Naive B cell (primary cell): Measurements from ENCODE around the gene C3AR1. TPM values are rescaled to one million over a fixed set of nuclear protein-coding genes. Genes with fewer than 3 reads are reported as not detected.
A peak's percentile ranks its signal among the peaks of the same experiment; 100 is the strongest.

ENCODE experiments used
- ATAC-seq, 2 donors: fragments of 150-1000 bp; cut with Tn5 transposase; 2 replicates each; pipeline ENCODE4 v1.10.0; 2021; ENCODE audit warnings: low read depth in 2 of 2, mild to moderate bottlenecking in 2 of 2, moderate library complexity in 2 of 2
- DNase-seq: peaks from one replicate; pipeline ENCODE4 v3.0.0; 2022
- H3K27ac Mint-ChIP-seq, 6 donors: one replicate each; pipeline ENCODE4 v1.8.0; 2020 to 2022; ENCODE audit warnings: mild to moderate bottlenecking in 6 of 6, mixed read lengths in 6 of 6, moderate library complexity in 5 of 6, inconsistent platforms in 2 of 6
- H3K27me3 Mint-ChIP-seq, 3 donors: one replicate each; pipeline ENCODE4 v1.8.0; 2021 to 2022; ENCODE audit warnings: mixed read lengths in 3 of 3, mild to moderate bottlenecking in 1 of 3
- H3K36me3 Mint-ChIP-seq, 2 donors: one replicate each; pipeline ENCODE4 v1.8.0; 2020 to 2022; ENCODE audit warnings: mixed read lengths in 2 of 2, inconsistent platforms in 1 of 2, mild to moderate bottlenecking in 1 of 2
- H3K4me1 Mint-ChIP-seq, 3 donors: one replicate each; pipeline ENCODE4 v1.8.0; 2020 to 2022; ENCODE audit warnings: mixed read lengths in 3 of 3, inconsistent platforms in 1 of 3, mild to moderate bottlenecking in 1 of 3, moderate library complexity in 1 of 3
- H3K4me3 Mint-ChIP-seq, 8 donors: one replicate each; pipeline ENCODE4 v1.8.0; 2020 to 2022; ENCODE audit warnings: mild to moderate bottlenecking in 8 of 8, mixed read lengths in 8 of 8, moderate library complexity in 8 of 8, inconsistent platforms in 2 of 8
- H3K9me3 Mint-ChIP-seq, 7 donors: one replicate each; pipeline ENCODE4 v1.8.0; 2020 to 2022; ENCODE audit warnings: mixed read lengths in 7 of 7, mild to moderate bottlenecking in 5 of 7, inconsistent platforms in 2 of 7, moderate library complexity in 1 of 7
- polyA plus RNA-seq, 6 donors: library from polyadenylated mRNA; unstranded; fragments of 300-500 nt; fragmentation: Illumina TruSeq; gene quantifications; one replicate each; pipeline ENCODE4 v1.2.3, GENCODE V29; 2021; ENCODE audit warnings: low read depth in 6 of 6

C3AR1 gene
- polyA plus RNA-seq, 6 donors from 2014 or later = 0.23 to 0.43 TPM; not detected in 4

DNA sequence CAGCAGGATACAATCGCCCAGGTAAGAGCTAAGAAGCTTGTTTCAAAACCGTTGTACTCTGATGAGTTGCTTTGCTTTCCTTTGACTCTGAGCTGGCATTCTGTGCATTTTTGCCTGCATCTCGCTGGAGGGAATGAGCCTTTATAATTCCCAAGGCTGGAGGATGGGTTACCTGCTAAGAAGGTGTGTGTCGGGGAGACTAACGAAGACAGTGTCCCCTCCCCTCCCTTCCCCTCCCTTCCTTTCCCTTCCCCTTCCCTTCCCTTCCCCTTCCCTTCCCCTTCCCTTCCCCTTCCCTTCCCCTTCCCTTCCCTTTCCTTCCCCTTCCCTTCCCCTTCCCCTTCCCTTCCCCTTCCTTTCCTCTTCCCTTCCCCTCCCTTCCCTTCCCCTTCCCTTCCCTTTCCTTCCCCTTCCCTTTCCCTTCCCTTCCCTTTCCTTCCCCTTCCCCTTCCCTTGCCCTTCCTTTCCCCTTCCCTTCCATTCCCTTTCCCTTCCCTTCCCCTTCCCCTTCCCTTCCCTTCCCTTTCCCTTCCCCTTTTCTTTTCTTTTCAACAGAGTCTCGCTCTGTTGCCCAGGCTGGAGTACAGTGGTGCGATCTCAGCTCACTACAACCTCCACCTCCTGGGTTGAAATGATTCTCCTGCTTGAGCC is 15.4 kb downstream of the C3AR1 start:
- no peaks in the 10 kb centered on the region for H3K27me3 Mint-ChIP-seq
- no peak for DNase-seq
- ATAC-seq = no peak
- peak overlapping the region in 5 of 6 donors; percentile 55 to 97 (median 63) for H3K27ac Mint-ChIP-seq
- peaks cover 46 to 58% of the 10 kb centered on the region in 2 donors for H3K36me3 Mint-ChIP-seq
- H3K4me3 Mint-ChIP-seq = no peak overlapping the region
- H3K9me3 Mint-ChIP-seq = no peaks in the 10 kb centered on the region
- H3K4me1 Mint-ChIP-seq = peaks cover 20 to 25% (median 22%) of the 10 kb centered on the region in 3 donors

DNA sequence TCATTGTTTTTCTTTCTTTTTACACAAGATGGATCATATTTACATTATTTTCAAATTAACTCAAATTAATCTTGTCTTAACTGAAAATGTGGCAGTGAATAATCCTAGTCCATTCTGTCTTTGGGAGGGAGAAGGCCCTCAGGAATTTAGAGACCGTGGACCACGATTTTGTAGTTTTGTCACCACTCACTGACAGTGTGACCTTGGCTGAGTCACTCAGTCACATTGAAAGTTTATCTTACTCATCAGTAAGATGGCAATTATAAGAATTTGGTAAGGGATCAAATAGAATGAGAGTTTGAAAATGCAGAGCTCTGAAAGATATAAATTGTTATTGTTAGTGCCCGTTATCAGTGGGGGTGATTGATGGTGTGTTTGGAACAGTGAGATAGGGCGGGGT is 17.3 kb downstream of the C3AR1 start:
- no peak for ATAC-seq
- Mint-ChIP-seq H3K4me1 (peaks cover 20 to 27% (median 22%) of the 10 kb centered on the region in 3 donors), H3K9me3 (no peaks in the 10 kb centered on the region), H3K4me3 (no peak overlapping the region), H3K27ac (peak overlapping the region in 2 of 6 donors; percentile 34 to 47), H3K27me3 (no peaks in the 10 kb centered on the region), H3K36me3 (peaks cover 38 to 55% of the 10 kb centered on the region in 2 donors)
- no peak for DNase-seq

DNA sequence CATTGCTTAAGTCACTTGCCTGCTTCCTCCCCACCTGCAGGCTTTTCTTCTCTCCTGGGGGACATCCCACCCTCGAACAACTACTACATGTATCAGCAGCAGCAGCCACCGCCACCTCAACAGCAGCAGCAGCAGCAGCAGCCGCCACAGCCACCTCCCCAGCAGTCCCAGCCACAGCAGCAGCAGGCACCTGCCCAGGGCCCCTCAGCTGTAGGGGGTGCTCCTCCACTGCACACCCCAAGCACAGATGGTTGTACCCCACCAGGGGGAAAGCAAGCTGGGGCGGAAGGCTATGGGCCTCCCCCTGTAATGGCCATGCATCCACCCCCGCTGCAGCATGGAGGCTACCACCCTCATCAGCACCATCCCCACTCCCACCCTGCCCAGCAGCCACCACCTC is 18.3 kb downstream of the C3AR1 start:
- Mint-ChIP-seq H3K4me3 (no peak overlapping the region), H3K36me3 (peaks cover 41 to 56% of the 10 kb centered on the region in 2 donors), H3K27ac (peak overlapping the region in 1 of 6 donors; percentile 83), H3K27me3 (no peaks in the 10 kb centered on the region), H3K9me3 (no peaks in the 10 kb centered on the region), H3K4me1 (peaks cover 20 to 33% (median 23%) of the 10 kb centered on the region in 3 donors)
- DNase-seq (no peak), ATAC-seq (no peak)

DNA sequence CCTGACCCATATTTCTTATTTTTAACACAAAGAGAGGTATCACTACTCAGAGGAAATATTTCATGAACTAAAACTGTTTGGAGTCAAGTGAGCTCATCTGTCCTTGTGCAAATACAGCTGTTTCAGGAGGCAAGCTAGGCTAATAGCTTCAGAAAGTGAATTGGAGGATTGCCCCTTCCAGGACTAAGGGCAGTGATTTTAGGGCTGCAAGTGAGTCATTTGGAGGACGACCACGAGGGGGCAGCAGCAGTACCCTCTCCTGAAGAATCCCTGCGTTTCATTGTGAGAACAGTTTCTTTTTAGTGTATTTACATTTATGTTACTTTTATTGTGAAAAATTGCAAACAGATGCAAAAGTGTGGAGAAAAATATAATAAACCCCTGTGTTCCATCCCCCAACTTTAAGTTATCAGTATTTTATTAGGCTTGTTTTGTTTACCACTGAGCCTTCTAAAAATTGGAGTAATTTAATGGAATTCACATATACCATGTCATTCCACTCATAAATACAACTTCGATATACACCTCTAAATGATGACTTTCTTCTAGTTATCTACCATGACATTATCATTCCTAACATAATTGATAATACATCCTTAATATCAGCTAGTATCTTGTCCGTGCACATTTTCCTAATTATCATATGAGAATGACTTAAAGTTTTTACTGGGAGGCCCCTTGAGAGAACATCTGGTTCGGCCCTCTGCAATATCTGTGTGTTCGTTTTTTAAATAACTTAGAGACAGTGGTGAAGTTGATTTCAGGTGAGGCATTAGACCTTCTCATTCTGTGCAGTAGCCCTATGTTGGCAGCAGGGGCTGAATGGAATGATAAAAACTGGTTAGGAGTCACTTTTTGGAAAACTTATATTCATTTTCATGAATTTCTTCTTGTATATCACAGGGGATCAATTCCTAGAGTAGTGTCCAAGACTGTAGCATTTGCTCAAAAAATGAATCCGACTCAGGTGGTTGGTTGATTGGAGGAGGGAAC is 19.9 kb downstream of the C3AR1 start:
- Mint-ChIP-seq H3K36me3 (peaks cover 36 to 50% of the 10 kb centered on the region in 2 donors), H3K27ac (peak overlapping the region in 1 of 6 donors; percentile 33)

DNA sequence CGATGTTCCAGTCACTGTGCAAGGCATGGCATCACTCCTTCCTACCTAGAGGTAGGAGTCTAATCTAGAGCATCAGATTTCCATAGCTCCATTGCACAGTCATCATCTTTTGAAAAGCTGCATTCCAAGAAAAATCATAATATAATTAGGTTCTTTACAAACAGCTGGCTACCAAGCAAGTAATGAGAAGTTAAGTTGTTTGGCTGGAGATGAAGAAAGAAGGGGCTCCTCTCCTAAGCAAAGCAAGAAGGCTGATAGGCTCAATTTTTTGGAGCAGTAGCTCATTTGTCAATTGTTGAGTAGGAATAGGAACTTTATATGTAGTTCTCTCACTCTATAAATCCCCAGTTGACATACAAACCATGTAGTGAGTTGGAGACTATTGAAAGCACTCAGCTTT is 25.4 kb downstream of the C3AR1 start:
- Mint-ChIP-seq H3K4me3 (peak overlapping the region in 1 of 8 donors; percentile 47), H3K36me3 (peaks cover 17 to 21% of the 10 kb centered on the region in 2 donors), H3K9me3 (no peaks in the 10 kb centered on the region), H3K27me3 (no peaks in the 10 kb centered on the region), H3K4me1 (peaks cover 35 to 50% (median 42%) of the 10 kb centered on the region in 3 donors), H3K27ac (no peak overlapping the region)
- DNase-seq = no peak
- ATAC-seq = no peak

More for the DNA sequence above, 19.9 kb downstream of the C3AR1 start:
- H3K4me1 Mint-ChIP-seq = peaks cover 17 to 32% (median 24%) of the 10 kb centered on the region in 3 donors
- no peaks in the 10 kb centered on the region for H3K9me3 Mint-ChIP-seq
- ATAC-seq (peak; percentile 65 to 75), DNase-seq (peak; percentile 68)
- no peak overlapping the region for H3K4me3 Mint-ChIP-seq
- H3K27me3 Mint-ChIP-seq = no peaks in the 10 kb centered on the region

DNA sequence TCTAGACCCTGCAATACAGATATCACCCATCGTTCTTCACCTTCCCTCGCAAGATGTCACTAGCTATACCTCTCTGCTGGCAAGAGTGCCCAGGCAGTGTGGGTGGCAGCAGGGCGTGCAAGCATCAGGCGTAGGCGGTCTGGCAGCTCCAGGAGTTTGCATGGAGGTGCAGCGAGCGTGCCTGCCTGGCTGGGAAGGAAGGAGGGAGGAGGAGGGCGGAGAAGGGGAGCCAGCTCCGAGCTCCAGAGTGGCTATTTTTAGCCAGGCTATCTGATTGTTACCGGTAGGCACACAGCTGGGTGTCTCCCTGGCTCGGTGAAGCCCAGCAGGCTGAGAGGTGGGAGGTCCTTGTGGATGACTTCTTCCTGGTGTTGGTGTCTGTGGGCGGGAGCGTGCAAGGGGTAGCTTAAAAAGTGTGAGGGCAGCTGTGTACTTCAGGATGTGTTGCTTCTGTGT is 27.5 kb downstream of the C3AR1 start:
- Mint-ChIP-seq H3K9me3 (no peaks in the 10 kb centered on the region), H3K27ac (peak overlapping the region in 2 of 6 donors; percentile 1 to 49), H3K36me3 (peaks cover 6 to 11% of the 10 kb centered on the region in 2 donors), H3K27me3 (no peaks in the 10 kb centered on the region), H3K4me1 (peaks cover 55 to 68% (median 63%) of the 10 kb centered on the region in 3 donors), H3K4me3 (peak overlapping the region in 7 of 8 donors; percentile 22 to 85 (median 58))
- DNase-seq (no peak), ATAC-seq (peak; percentile 14 to 20)

DNA sequence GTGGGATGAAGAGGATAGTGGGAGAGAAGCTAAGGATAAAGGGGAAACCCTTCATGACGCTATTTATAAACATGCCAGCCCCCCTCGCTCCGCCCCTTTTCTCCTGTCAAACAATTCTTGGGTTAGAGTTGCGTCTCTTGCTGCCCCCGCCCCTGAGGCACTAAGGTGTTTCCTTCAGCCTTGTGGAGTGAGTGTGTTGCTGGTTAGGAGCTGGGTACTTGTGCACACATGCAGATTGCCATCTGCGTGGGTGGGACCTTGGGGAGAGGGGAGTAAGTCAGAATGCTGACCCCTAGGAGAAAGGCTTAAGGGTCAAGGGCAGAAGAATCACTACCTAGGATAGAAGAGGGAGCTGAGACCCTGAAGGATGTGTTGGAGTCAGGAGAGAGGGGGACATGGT is 28.2 kb downstream of the C3AR1 start:
- Mint-ChIP-seq H3K4me1 (peaks cover 61 to 71% (median 71%) of the 10 kb centered on the region in 3 donors), H3K27ac (peak overlapping the region; percentile 22 to 87 (median 80)), H3K4me3 (peak overlapping the region in 4 of 8 donors; percentile 22 to 87 (median 65)), H3K36me3 (peaks cover 0 to 5% of the 10 kb centered on the region in 2 donors), H3K27me3 (no peaks in the 10 kb centered on the region), H3K9me3 (no peaks in the 10 kb centered on the region)
- no peak for DNase-seq
- ATAC-seq = no peak

DNA sequence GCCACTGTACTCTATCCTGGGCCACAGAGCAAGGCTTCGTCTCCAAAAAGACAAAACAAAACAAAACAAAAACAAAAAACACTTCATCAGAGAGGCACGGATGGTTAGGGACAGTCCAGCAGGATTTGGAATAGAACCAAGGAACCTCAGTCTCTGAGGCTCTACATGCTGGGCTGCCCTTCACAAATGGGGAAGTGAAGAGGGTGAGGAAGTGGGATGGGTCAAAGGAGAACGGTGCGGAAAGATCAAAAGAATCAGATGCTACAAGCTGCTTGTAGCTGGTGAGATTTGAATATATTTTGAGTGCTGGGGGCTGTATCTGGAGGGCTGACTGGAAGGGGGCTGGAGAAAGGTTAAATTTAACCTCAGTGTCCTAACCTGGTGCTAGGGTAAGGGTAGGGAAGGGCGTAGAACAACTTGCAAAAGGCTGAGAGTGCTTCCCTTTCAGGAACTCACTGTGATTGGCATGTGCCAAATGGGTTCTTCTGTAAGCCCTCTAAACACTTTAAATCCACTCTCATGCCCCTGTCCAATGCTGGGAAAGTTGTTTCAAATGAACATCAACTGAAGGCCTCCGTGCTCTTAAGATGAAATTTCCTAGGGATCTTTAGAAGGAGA is 29.0 kb downstream of the C3AR1 start:
- Mint-ChIP-seq H3K36me3 (peaks cover 0 to 5% of the 10 kb centered on the region in 2 donors), H3K4me1 (peaks cover 58 to 69% (median 64%) of the 10 kb centered on the region in 3 donors), H3K27me3 (no peaks in the 10 kb centered on the region), H3K9me3 (no peaks in the 10 kb centered on the region), H3K4me3 (peak overlapping the region; percentile 36 to 91 (median 76)), H3K27ac (peak overlapping the region; percentile 19 to 86 (median 78))
- peak; percentile 54 to 59 for ATAC-seq
- peak; percentile 55 for DNase-seq

DNA sequence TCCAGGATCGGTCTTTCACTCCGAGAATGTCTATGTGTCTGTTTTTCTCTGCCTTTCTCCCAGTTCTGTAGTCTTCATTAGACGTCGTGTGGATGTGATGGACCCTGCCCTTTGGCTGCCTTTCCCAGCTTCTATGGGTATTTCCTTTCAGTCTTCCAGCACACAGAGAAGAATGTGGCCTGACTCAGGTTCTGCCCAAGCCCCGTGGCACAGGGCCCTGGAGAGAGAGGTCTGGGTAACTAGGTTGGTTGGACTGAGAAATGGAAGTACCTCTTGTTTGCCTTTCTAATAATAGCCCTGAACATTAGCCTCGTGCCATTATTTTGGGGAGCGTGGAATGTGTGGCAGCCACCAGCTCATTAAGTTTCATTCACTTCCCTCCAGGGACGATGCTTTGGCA is 29.8 kb downstream of the C3AR1 start:
- H3K27me3 Mint-ChIP-seq = no peaks in the 10 kb centered on the region
- H3K9me3 Mint-ChIP-seq = no peaks in the 10 kb centered on the region
- H3K4me1 Mint-ChIP-seq = peaks cover 61 to 75% (median 64%) of the 10 kb centered on the region in 3 donors
- ATAC-seq (no peak), DNase-seq (no peak)
- H3K36me3 Mint-ChIP-seq = peaks cover 0 to 5% of the 10 kb centered on the region in 2 donors
- peak overlapping the region in 5 of 6 donors; percentile 39 to 89 (median 77) for H3K27ac Mint-ChIP-seq
- peak overlapping the region in 6 of 8 donors; percentile 6 to 83 (median 64) for H3K4me3 Mint-ChIP-seq

DNA sequence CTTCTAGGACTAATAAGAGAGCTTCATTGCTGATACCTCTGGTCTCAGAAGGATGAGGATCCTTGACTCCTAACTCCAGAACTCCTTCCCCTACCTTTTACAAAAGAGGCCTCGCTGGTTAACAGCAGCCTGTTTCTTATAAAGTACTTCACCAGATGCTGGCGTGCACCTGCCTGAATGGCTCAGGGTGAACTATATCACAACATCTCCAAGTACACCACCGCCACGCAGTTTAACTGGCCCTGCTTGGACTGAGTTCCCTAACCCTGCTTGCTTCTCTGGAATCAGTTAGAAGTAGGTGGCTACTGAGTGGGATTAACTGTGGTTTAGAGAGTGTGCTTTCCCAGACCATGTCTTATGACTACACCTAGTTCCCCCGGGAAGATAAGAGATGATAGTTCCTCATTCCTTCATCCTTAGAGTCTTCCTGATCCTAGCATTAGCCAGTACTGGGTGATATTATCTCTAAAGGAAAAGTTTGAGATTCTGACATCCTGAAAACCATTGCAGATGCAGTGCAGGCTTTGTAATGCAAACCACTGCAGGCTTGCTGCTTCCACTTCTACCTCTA is 30.6 kb downstream of the C3AR1 start:
- H3K4me1 Mint-ChIP-seq = peaks cover 61 to 75% (median 64%) of the 10 kb centered on the region in 3 donors
- H3K36me3 Mint-ChIP-seq = peaks cover 0 to 2% of the 10 kb centered on the region in 2 donors
- DNase-seq = no peak
- peak overlapping the region in 5 of 6 donors; percentile 4 to 89 (median 54) for H3K27ac Mint-ChIP-seq
- H3K4me3 Mint-ChIP-seq = peak overlapping the region; percentile 13 to 94 (median 87)
- no peaks in the 10 kb centered on the region for H3K9me3 Mint-ChIP-seq
- no peaks in the 10 kb centered on the region for H3K27me3 Mint-ChIP-seq
- ATAC-seq = no peak

DNA sequence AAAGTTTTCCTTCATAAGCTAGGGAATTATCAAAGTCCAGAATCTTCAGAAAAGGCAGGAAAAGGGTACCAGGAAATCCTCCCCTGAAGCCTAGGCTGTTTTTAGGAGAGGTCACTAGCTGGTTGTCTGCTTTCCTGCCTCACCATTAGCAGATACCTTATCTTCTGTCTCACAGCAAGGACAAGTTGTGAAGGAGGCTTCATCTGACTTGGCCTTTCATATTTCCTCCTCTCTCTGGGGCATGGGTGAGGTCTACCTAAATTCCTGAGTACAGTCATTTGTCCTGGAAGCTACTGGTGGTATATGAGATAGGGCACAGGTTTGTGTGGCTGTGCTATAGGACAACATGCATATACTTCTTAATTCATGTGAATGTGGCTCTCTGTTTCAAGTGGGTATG is 31.4 kb downstream of the C3AR1 start:
- ATAC-seq (no peak), DNase-seq (no peak)
- H3K27ac Mint-ChIP-seq = peak overlapping the region in 4 of 6 donors; percentile 77 to 89 (median 81)

DNA sequence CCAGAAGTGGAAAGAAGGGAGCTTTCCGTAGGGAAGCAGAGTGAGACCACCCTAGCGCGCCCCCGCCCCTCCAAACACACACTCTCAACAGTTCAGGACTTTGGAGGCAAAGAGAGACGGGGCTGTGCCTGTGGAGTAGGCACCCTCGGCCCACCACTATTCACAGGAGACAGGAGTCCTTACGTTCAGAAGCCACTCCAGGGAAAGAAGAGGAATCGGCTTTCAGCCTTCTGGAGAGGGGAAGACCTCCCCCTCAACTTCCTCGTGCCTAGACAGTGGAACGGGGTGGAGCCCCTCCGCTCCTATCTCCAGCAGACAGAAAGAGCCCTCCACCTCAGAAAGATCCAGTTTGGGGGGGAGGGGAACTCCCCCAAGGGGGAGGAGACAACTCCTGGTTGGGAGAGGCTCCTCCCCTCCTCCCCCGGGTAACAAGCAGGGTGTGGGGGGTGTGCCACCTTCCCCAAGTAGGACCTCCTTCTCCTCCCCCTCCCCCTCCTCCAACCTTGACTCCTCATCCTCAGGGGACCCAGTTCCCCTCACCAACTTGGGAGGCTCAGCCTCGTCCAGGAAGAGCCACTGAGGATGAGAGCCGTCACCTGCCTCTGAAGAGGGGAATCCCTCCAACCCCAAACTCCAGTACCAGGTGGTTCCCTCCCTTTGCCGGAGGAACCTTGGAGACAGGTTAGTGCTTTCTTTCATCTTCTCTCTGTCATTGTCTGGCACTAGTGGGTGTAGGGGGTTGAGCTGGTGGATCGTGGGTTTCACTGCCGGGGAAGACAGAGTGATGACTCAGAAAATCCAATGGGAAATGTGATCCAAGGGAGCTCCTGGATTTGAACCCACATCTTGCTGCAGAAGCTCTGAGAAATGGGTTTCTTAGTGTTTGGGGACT is 32.8 kb downstream of the C3AR1 start:
- DNase-seq = peak; percentile 21
- H3K27ac Mint-ChIP-seq = peak overlapping the region; percentile 14 to 96 (median 86)
- peaks cover 53 to 61% (median 55%) of the 10 kb centered on the region in 3 donors for H3K4me1 Mint-ChIP-seq
- H3K4me3 Mint-ChIP-seq = peak overlapping the region; percentile 83 to 95 (median 90)
- ATAC-seq = peak in 1 of 2 donors; percentile 15
- no peaks in the 10 kb centered on the region for H3K36me3 Mint-ChIP-seq
- H3K9me3 Mint-ChIP-seq = no peaks in the 10 kb centered on the region
- H3K27me3 Mint-ChIP-seq = no peaks in the 10 kb centered on the region

More for the DNA sequence above, 31.4 kb downstream of the C3AR1 start:
- H3K27me3 Mint-ChIP-seq = no peaks in the 10 kb centered on the region
- peak overlapping the region; percentile 56 to 94 (median 88) for H3K4me3 Mint-ChIP-seq
- peaks cover 61 to 74% (median 64%) of the 10 kb centered on the region in 3 donors for H3K4me1 Mint-ChIP-seq
- H3K36me3 Mint-ChIP-seq = no peaks in the 10 kb centered on the region
- H3K9me3 Mint-ChIP-seq = no peaks in the 10 kb centered on the region
